CD4-positive, alpha-beta memory T cell (primary cell): ENCODE measurements around the gene NPEPL1. TPM values are rescaled to one million over a fixed set of nuclear protein-coding genes. Genes with fewer than 3 reads are reported as not detected.

ENCODE experiments used
- CTCF ChIA-PET: fragments of 350-600 bp; sonication (Branson Sonifier 250); formaldehyde crosslinking; loops from one replicate; lab custom pipeline; 2021; ENCODE audit warnings: inconsistent platforms; ENCODE audit not compliant: partially characterized antibody; lab: Charles Lee
- POLR2A ChIA-PET: fragments of 350-600 bp; sonication (Branson Sonifier 250); formaldehyde crosslinking; loops from one replicate; lab custom pipeline; 2021; ENCODE audit not compliant: partially characterized antibody; lab: Charles Lee
- DNase-seq, 5 donors: peaks; one replicate each; pipeline versions ENCODE4 v3.0.0 to v3.0.0-alpha.2; 2020 to 2022; ENCODE audit warnings: mixed read lengths in 1 of 5
- H3K27ac ChIP-seq: one replicate; pipeline ENCODE4 v1.7.0; 2013; ENCODE audit warnings: low read depth, low read length
- H3K27me3 ChIP-seq: 2 replicates; pipeline ENCODE4 v1.7.0; 2013; ENCODE audit warnings: mild to moderate bottlenecking, low read length, moderate library complexity; ENCODE audit not compliant: insufficient read depth
- H3K36me3 ChIP-seq: 2 replicates; pipeline ENCODE4 v1.7.0; 2013; ENCODE audit warnings: mild to moderate bottlenecking, low read length, moderate library complexity; ENCODE audit not compliant: insufficient read depth
- H3K4me1 ChIP-seq: 2 replicates; pipeline ENCODE4 v1.7.0; 2013; ENCODE audit warnings: mild to moderate bottlenecking, low read length, moderate library complexity; ENCODE audit not compliant: insufficient read depth
- H3K4me3 ChIP-seq, 2 donors: one replicate each; pipeline ENCODE4 v1.7.0; 2013; ENCODE audit warnings: low read length in 2 of 2, mild to moderate bottlenecking in 1 of 2
- H3K9me3 ChIP-seq, 2 donors: one replicate each; pipeline ENCODE4 v1.7.0; 2013; ENCODE audit warnings: low read length in 2 of 2, control low read depth in 1 of 2; ENCODE audit not compliant: control insufficient read depth in 1 of 2
- H3K27ac Mint-ChIP-seq, 7 donors: one replicate each; pipeline ENCODE4 v1.8.0; 2020 to 2021; ENCODE audit warnings: mixed read lengths in 7 of 7, mild to moderate bottlenecking in 6 of 7, inconsistent platforms in 3 of 7, moderate library complexity in 3 of 7
- H3K27me3 Mint-ChIP-seq, 2 donors: one replicate each; pipeline ENCODE4 v1.8.0; 2020 to 2021; ENCODE audit warnings: mixed read lengths in 2 of 2
- H3K36me3 Mint-ChIP-seq, 2 donors: one replicate each; pipeline ENCODE4 v1.8.0; 2020 to 2021; ENCODE audit warnings: mixed read lengths in 2 of 2, inconsistent platforms in 1 of 2, mild to moderate bottlenecking in 1 of 2
- H3K4me1 Mint-ChIP-seq, 4 donors: one replicate each; pipeline ENCODE4 v1.8.0; 2020 to 2021; ENCODE audit warnings: mixed read lengths in 4 of 4, mild to moderate bottlenecking in 1 of 4
- H3K4me3 Mint-ChIP-seq, 8 donors: one replicate each; pipeline ENCODE4 v1.8.0; 2020 to 2021; ENCODE audit warnings: mixed read lengths in 8 of 8, mild to moderate bottlenecking in 7 of 8, moderate library complexity in 6 of 8, inconsistent platforms in 3 of 8
- H3K9me3 Mint-ChIP-seq, 8 donors: one replicate each; pipeline ENCODE4 v1.8.0; 2020 to 2021; ENCODE audit warnings: mixed read lengths in 8 of 8, mild to moderate bottlenecking in 5 of 8, inconsistent platforms in 3 of 8, moderate library complexity in 1 of 8
- intact Hi-C: fragments of 100-400 bp; cut with micrococcal nuclease; formaldehyde crosslinking; loops from one replicate; pipeline ENCODE4 v1.15.1; 2023
- polyA plus RNA-seq, 2 donors: library from polyadenylated mRNA; unstranded; fragments of 300-500 nt; fragmentation: Illumina TruSeq; gene quantifications; one replicate each; pipeline ENCODE4 v1.2.3, GENCODE V29; 2021
- total RNA-seq, 2 experiments: library from RNA; stranded (reverse); gene quantifications; one replicate each; pipeline ENCODE4 v1.2.3, GENCODE V29; 2021

The NPEPL1 gene
- total and polyA plus RNA-seq, 4 experiments from 2014 or later = 8.9 to 44.8 (median 28.1) TPM

GRCh38 chr20:58743929-58744534, 51.4 kb downstream of the NPEPL1 start:
- Mint-ChIP-seq H3K36me3 (no peaks in the 10 kb centered on the region), H3K27ac (no peak overlapping the region), H3K4me3 (no peak overlapping the region), H3K27me3 (peaks cover 12 to 33% of the 10 kb centered on the region in 2 donors), H3K4me1 (no peaks in the 10 kb centered on the region), H3K9me3 (peaks cover 0 to 2% (median 0%) of the 10 kb centered on the region in 8 donors)
- Histone ChIP-seq H3K36me3 (no peaks in the 10 kb centered on the region), H3K9me3 (no peaks in the 10 kb centered on the region), H3K4me1 (no peaks in the 10 kb centered on the region), H3K4me3 (no peak overlapping the region), H3K27me3 (no peaks in the 10 kb centered on the region), H3K27ac (no peak overlapping the region)
- ChIA-PET CTCF (no interaction called here), POLR2A (no interaction called here)
- DNase-seq = no peak
- intact Hi-C loops = no loop called here

DNA sequence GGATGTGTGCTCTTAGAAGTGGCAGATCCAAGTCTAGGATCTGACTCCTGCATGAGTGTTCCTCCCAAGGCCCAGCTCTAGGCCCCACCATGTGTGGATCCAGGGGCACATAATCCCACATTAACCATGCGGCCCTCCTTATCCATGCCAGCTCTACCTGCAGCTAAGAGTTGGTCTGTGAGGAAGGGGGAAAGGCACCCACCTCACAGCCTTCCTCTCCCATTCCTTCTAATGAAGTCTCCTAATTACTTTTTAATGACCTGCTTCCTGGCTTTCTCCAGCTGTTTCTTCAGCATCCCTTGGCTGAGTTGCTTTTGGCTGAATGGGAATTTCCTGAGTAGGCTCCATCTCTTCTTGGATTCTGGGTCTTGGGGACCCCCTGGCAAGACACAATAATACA, 52.2 kb downstream of the NPEPL1 start:
- Mint-ChIP-seq H3K4me3 (no peak overlapping the region), H3K36me3 (no peaks in the 10 kb centered on the region), H3K27me3 (peaks cover 12 to 29% of the 10 kb centered on the region in 2 donors), H3K9me3 (peaks cover 0 to 2% (median 0%) of the 10 kb centered on the region in 8 donors), H3K4me1 (no peaks in the 10 kb centered on the region), H3K27ac (no peak overlapping the region)
- Histone ChIP-seq H3K9me3 (no peaks in the 10 kb centered on the region), H3K4me1 (no peaks in the 10 kb centered on the region), H3K27ac (no peak overlapping the region), H3K4me3 (no peak overlapping the region), H3K27me3 (no peaks in the 10 kb centered on the region), H3K36me3 (no peaks in the 10 kb centered on the region)
- intact Hi-C loops = no loop called here
- no peak for DNase-seq
- CTCF ChIA-PET = no interaction called here
- POLR2A ChIA-PET = no interaction called here

GRCh38 chr20:58745391-58745790, 52.8 kb downstream of the NPEPL1 start:
- Mint-ChIP-seq H3K27me3 (peaks cover 15 to 33% of the 10 kb centered on the region in 2 donors), H3K9me3 (peaks cover 0 to 2% (median 0%) of the 10 kb centered on the region in 8 donors), H3K36me3 (no peaks in the 10 kb centered on the region), H3K27ac (no peak overlapping the region), H3K4me1 (no peaks in the 10 kb centered on the region), H3K4me3 (no peak overlapping the region)
- no peaks in the 10 kb centered on the region for H3K27me3 ChIP-seq
- no peak for DNase-seq
- H3K9me3 ChIP-seq = no peaks in the 10 kb centered on the region
- POLR2A ChIA-PET = no interaction called here
- intact Hi-C loops = no loop called here
- CTCF ChIA-PET = no interaction called here
- no peaks in the 10 kb centered on the region for H3K4me1 ChIP-seq
- no peaks in the 10 kb centered on the region for H3K36me3 ChIP-seq
- no peak overlapping the region for H3K4me3 ChIP-seq
- no peak overlapping the region for H3K27ac ChIP-seq

DNA sequence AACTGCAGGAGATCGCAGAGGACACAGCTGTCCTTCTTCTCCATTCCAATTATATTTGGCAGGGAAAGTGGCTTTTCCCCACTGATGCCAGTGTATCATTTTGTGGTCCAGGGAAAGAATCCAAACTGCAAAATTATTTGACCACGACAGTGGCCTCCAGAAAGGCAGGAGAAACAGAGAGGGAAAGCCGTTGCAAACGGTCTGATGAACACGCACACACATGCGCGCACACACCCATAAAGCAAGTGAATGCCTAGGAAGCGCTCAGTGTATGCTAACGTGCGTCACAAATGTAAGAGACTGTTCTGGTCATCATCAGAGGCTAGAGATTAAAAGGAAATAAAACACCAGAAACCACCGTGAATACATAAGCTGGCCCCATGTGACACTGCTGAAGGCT, 54.0 kb downstream of the NPEPL1 start:
- no peaks in the 10 kb centered on the region for H3K4me1 ChIP-seq
- H3K4me3 ChIP-seq = no peak overlapping the region
- intact Hi-C loops = no loop called here
- H3K27ac Mint-ChIP-seq = no peak overlapping the region
- H3K36me3 ChIP-seq = no peaks in the 10 kb centered on the region
- no peaks in the 10 kb centered on the region for H3K4me1 Mint-ChIP-seq
- ChIA-PET POLR2A (no interaction called here), CTCF (no interaction called here)
- no peaks in the 10 kb centered on the region for H3K27me3 ChIP-seq
- H3K36me3 Mint-ChIP-seq = no peaks in the 10 kb centered on the region
- H3K9me3 Mint-ChIP-seq = peaks cover 0 to 2% (median 0%) of the 10 kb centered on the region in 8 donors
- DNase-seq = no peak
- H3K27me3 Mint-ChIP-seq = peaks cover 16 to 33% of the 10 kb centered on the region in 2 donors
- H3K9me3 ChIP-seq = no peaks in the 10 kb centered on the region
- H3K27ac ChIP-seq = no peak overlapping the region
- no peak overlapping the region for H3K4me3 Mint-ChIP-seq

GRCh38 chr20:58747211-58747610, 54.6 kb downstream of the NPEPL1 start:
- Histone ChIP-seq H3K36me3 (no peaks in the 10 kb centered on the region), H3K27ac (no peak overlapping the region), H3K27me3 (no peaks in the 10 kb centered on the region), H3K4me3 (no peak overlapping the region), H3K9me3 (no peaks in the 10 kb centered on the region), H3K4me1 (no peaks in the 10 kb centered on the region)
- Mint-ChIP-seq H3K4me1 (no peaks in the 10 kb centered on the region), H3K27me3 (peaks cover 19 to 36% of the 10 kb centered on the region in 2 donors), H3K4me3 (no peak overlapping the region), H3K9me3 (peaks cover 0 to under 1% (median 0%) of the 10 kb centered on the region in 8 donors), H3K27ac (peak overlapping the region in 1 of 7 donors; percentile 24), H3K36me3 (no peaks in the 10 kb centered on the region)
- intact Hi-C loops = no loop called here
- ChIA-PET CTCF (no interaction called here), POLR2A (no interaction called here)
- no peak for DNase-seq

GRCh38 chr20:58748618-58749017, 56.0 kb downstream of the NPEPL1 start:
- no peaks in the 10 kb centered on the region for H3K36me3 ChIP-seq
- CTCF ChIA-PET = no interaction called here
- H3K4me3 Mint-ChIP-seq = no peak overlapping the region

DNA sequence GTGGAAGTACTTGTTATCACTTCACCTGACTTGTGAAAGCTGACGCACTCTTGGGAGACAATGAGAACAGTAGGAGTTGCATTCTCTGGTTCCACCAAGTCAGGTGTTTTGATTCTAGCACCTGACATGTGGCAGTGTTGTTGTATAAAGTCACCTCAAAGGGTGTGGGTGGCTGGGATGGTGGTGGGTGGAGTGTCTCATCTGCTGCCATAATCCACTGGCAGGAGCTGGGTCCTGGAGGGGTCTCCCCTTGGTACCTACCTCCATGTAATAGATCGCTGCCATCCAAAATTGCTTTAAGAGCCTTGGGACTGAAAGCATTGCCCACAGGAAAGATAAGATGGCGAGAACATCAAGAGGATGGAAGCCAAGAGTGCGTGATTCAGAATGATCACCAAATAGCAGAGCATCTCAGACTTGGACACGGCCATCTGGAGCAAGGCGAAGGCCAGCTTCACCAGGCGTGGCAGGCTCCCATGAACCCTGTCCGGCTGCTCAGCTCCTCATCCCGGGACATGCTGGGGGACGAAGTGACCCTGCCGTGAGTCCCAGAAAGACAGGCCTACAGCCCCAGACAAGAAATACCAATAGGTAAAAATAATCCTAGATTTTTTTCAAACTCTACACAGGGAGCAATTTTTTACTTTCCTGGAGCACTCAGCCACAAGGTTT, 56.6 kb downstream of the NPEPL1 start:
- Mint-ChIP-seq H3K4me3 (no peak overlapping the region), H3K4me1 (no peaks in the 10 kb centered on the region), H3K9me3 (no peaks in the 10 kb centered on the region), H3K36me3 (no peaks in the 10 kb centered on the region), H3K27me3 (peaks cover 24 to 32% of the 10 kb centered on the region in 2 donors), H3K27ac (no peak overlapping the region)
- POLR2A ChIA-PET = no interaction called here
- Histone ChIP-seq H3K9me3 (no peaks in the 10 kb centered on the region), H3K36me3 (no peaks in the 10 kb centered on the region), H3K27ac (no peak overlapping the region), H3K4me1 (no peaks in the 10 kb centered on the region), H3K4me3 (no peak overlapping the region), H3K27me3 (no peaks in the 10 kb centered on the region)
- DNase-seq = no peak
- CTCF ChIA-PET = no interaction called here
- intact Hi-C loops = no loop called here

More at GRCh38 chr20:58748618-58749017, 56.0 kb downstream of the NPEPL1 start:
- H3K4me1 Mint-ChIP-seq = no peaks in the 10 kb centered on the region
- H3K27ac Mint-ChIP-seq = no peak overlapping the region
- POLR2A ChIA-PET = no interaction called here
- H3K4me3 ChIP-seq = no peak overlapping the region
- no peaks in the 10 kb centered on the region for H3K36me3 Mint-ChIP-seq
- intact Hi-C loops = no loop called here
- H3K27me3 Mint-ChIP-seq = peaks cover 20 to 34% of the 10 kb centered on the region in 2 donors
- DNase-seq = no peak
- no peaks in the 10 kb centered on the region for H3K9me3 Mint-ChIP-seq
- no peaks in the 10 kb centered on the region for H3K4me1 ChIP-seq
- H3K9me3 ChIP-seq = no peaks in the 10 kb centered on the region
- no peak overlapping the region for H3K27ac ChIP-seq
- no peaks in the 10 kb centered on the region for H3K27me3 ChIP-seq
